ENCODE results near the gene AIM2.

Gene AIM2

DNA sequence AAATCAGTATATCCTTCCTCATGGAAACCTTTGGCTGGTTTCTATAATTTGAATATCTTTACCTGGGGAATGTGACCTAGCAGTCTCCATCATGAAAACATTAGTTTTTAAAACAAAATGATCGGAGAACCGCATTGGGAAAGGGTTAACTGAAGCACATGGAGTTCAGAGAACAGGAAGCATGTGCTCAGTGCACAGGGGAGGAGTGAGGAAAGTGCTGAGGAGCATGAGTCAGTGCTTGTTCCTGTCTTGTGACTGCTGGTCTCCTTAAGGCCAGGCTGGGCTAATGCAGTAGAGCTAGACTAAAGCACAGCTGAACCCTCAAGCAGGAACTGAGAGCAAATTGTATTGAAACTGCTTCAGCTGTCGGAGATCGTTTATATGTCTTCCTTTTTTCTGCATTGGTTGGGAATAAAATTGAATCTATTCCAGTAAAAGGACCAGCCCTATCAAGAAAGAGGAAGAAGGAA lies 61.1 kb downstream of the AIM2 start:
- DNase-seq (ENCODE audit: low spot score): no peak

- DNase-seq (ENCODE audit: low spot score): no peak
Measured at GRCh38 chr1:159014851-159015250, 61.7 kb downstream of the AIM2 start.

- no peak for DNase-seq (ENCODE audit: low spot score)
Measured at GRCh38 chr1:159014003-159014571, 62.5 kb downstream of the AIM2 start.

DNA sequence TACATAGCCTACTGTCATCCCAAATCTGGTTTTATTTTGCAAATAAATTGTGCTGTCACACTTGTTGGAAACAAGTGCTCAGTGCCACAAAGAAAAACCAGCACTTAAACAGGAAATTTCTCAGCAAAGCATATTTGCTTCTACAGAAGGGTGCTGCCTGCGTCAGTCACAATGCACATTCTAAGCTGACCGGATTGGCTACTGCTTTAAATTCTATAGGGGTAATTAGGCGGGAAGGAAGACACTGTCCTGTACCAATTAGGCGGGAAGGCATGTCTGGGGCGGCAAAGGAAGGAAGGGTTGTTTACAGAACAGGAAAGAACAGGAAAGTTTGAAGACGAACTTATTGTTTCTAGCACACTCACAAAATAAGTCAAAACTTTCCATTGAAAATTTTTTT lies 64.1 kb downstream of the AIM2 start:
- no peak for DNase-seq (ENCODE audit: low spot score)

Data from LoVo (cell line).